DND-41 (cell line): ENCODE data around the gene TBC1D22A.

ENCODE experiments used
- ATAC-seq: fragments of 200-7000 bp; cut with Tn5 transposase; 3 replicates; pipeline ENCODE4 v1.9.1; 2021; ENCODE audit warnings: low read depth; ENCODE audit not compliant: insufficient read depth
- DNase-seq: peaks from one replicate; pipeline ENCODE4 v3.0.0-alpha.2; 2020
- H2AFZ ChIP-seq: 2 replicates; pipeline ENCODE4 v1.6.0; 2012; ENCODE audit warnings: low read depth, low read length
- H3K27ac ChIP-seq: 2 replicates; pipeline ENCODE4 v1.5.1; 2012; ENCODE audit warnings: low read length, inconsistent platforms
- H3K27me3 ChIP-seq: fragments of 200-600 bp; sonication (generic); 2 replicates; pipeline ENCODE4 v1.6.0; 2012; ENCODE audit warnings: low read length, mild to moderate bottlenecking, inconsistent platforms; ENCODE audit not compliant: insufficient read depth, poor library complexity
- H3K36me3 ChIP-seq: 2 replicates; pipeline ENCODE4 v1.5.1; 2012; ENCODE audit warnings: low read length, inconsistent platforms; ENCODE audit not compliant: insufficient read depth
- H3K4me1 ChIP-seq: 2 replicates; pipeline ENCODE4 v1.5.1; 2012; ENCODE audit warnings: mild to moderate bottlenecking, low read length; ENCODE audit not compliant: insufficient read depth
- H3K4me2 ChIP-seq: 2 replicates; pipeline ENCODE4 v1.6.0; 2012; ENCODE audit warnings: mild to moderate bottlenecking, moderate library complexity, low read length, inconsistent platforms; ENCODE audit not compliant: insufficient read depth
- H3K4me3 ChIP-seq, 2 experiments: fragments of 200-600 bp in 1 of 2; shearing (Covaris generic) in 1 of 2; 2 replicates each; pipeline ENCODE4 v1.5.1; 2012 to 2016; ENCODE audit warnings: inconsistent platforms in 2 of 2, low read length in 2 of 2, mild to moderate bottlenecking in 2 of 2, low read depth in 1 of 2, moderate library complexity in 1 of 2
- H3K79me2 ChIP-seq: 2 replicates; pipeline ENCODE4 v1.6.0; 2012; ENCODE audit warnings: low read length, inconsistent platforms; ENCODE audit not compliant: insufficient read depth
- H3K9ac ChIP-seq: 2 replicates; pipeline ENCODE4 v1.6.0; 2012; ENCODE audit warnings: low read depth, mild to moderate bottlenecking, inconsistent platforms, low read length, moderate library complexity
- H3K9me3 ChIP-seq: 2 replicates; pipeline ENCODE4 v1.5.1; 2012; ENCODE audit warnings: low read length, moderate library complexity, mild to moderate bottlenecking, inconsistent platforms; ENCODE audit not compliant: insufficient read depth, severe bottlenecking
- H4K20me1 ChIP-seq: 2 replicates; pipeline ENCODE4 v1.6.0; 2012; ENCODE audit warnings: low read length; ENCODE audit not compliant: insufficient read depth
- EZH2 ChIP-seq: IDR thresholded peaks from 3 replicates; pipeline ENCODE4 v1.6.1; 2012; ENCODE audit warnings: borderline replicate concordance, low read depth, mild to moderate bottlenecking, moderate library complexity, low read length, inconsistent platforms; ENCODE audit not compliant: severe bottlenecking
- TF ChIP-seq, protein P1 (sequence below): IDR thresholded peaks from 2 replicates; pipeline ENCODE4 v1.5.1; 2012; ENCODE audit warnings: borderline replicate concordance, low read length, moderate library complexity, mild to moderate bottlenecking; ENCODE audit not compliant: poor library complexity, severe bottlenecking; ENCODE audit errors: extremely low read depth

The TBC1D22A gene

GRCh38 chr22:47174096-47174495 is 411.6 kb downstream of the TBC1D22A start:
- H3K4me1 ChIP-seq: no peaks in the 10 kb centered on the region
- H2AFZ ChIP-seq: no peak overlapping the region
- peaks cover 18% of the 10 kb centered on the region for H3K36me3 ChIP-seq
- H3K4me3 ChIP-seq: no peak overlapping the region
- no peak overlapping the region for H3K9ac ChIP-seq
- no peak for TF ChIP-seq EZH2
- TF ChIP-seq, protein P1, sequence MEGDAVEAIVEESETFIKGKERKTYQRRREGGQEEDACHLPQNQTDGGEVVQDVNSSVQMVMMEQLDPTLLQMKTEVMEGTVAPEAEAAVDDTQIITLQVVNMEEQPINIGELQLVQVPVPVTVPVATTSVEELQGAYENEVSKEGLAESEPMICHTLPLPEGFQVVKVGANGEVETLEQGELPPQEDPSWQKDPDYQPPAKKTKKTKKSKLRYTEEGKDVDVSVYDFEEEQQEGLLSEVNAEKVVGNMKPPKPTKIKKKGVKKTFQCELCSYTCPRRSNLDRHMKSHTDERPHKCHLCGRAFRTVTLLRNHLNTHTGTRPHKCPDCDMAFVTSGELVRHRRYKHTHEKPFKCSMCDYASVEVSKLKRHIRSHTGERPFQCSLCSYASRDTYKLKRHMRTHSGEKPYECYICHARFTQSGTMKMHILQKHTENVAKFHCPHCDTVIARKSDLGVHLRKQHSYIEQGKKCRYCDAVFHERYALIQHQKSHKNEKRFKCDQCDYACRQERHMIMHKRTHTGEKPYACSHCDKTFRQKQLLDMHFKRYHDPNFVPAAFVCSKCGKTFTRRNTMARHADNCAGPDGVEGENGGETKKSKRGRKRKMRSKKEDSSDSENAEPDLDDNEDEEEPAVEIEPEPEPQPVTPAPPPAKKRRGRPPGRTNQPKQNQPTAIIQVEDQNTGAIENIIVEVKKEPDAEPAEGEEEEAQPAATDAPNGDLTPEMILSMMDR: no peak
- ATAC-seq: no peak
- no peak for DNase-seq
- no peaks in the 10 kb centered on the region for H3K27me3 ChIP-seq
- H3K9me3 ChIP-seq: no peaks in the 10 kb centered on the region
- H3K27ac ChIP-seq: no peak overlapping the region
- peaks cover 8% of the 10 kb centered on the region; the same call in 1 of the 2 replicates for H4K20me1 ChIP-seq
- H3K79me2 ChIP-seq: no peaks in the 10 kb centered on the region
- H3K4me2 ChIP-seq: no peak overlapping the region

DNA sequence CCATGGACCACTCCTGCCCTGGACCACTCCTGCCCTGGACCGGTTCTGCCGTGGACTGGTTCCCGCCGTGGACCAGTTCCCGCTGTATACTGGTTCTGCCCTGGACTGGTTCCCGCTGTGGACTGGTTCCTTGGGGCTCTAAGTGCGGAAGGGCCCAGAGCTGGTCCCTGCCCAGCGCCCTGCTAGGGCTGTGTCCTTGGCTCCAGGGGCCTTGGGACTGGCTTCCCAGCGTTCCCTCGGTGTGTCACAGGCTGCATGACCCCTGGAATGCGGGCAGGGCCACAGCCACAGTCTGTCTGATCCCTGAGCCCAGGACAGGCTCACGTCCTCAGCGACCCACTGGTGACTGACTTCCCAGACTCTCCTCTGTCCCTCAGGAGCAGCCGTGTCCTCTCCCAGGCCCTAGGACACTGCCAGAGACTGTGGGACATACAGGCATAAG is 412.2 kb downstream of the TBC1D22A start:
- no peak overlapping the region for H2AFZ ChIP-seq
- peaks cover 16% of the 10 kb centered on the region; the same call in 1 of the 2 replicates for H3K36me3 ChIP-seq
- H3K27ac ChIP-seq: no peak overlapping the region
- H3K9me3 ChIP-seq: no peaks in the 10 kb centered on the region
- no peaks in the 10 kb centered on the region for H3K27me3 ChIP-seq
- no peaks in the 10 kb centered on the region for H3K79me2 ChIP-seq
- no peak overlapping the region for H3K4me2 ChIP-seq
- ATAC-seq (no peak), DNase-seq (no peak)
- H3K4me1 ChIP-seq: no peaks in the 10 kb centered on the region
- no peak overlapping the region for H3K9ac ChIP-seq
- H4K20me1 ChIP-seq: peaks cover 8% of the 10 kb centered on the region; the same call in 1 of the 2 replicates
- no peak overlapping the region for H3K4me3 ChIP-seq
- no peak for TF ChIP-seq EZH2
- TF ChIP-seq, protein P1: no peak

GRCh38 chr22:47175151-47176025 is 412.9 kb downstream of the TBC1D22A start:
- Histone ChIP-seq H3K4me3 (no peak overlapping the region), H3K27me3 (no peaks in the 10 kb centered on the region), H3K79me2 (no peaks in the 10 kb centered on the region), H3K9me3 (no peaks in the 10 kb centered on the region), H2AFZ (no peak overlapping the region), H4K20me1 (peaks cover 8% of the 10 kb centered on the region; the same call in 1 of the 2 replicates), H3K4me2 (no peak overlapping the region), H3K27ac (no peak overlapping the region), H3K4me1 (no peaks in the 10 kb centered on the region), H3K36me3 (peaks cover 16% of the 10 kb centered on the region; the same call in 1 of the 2 replicates), H3K9ac (no peak overlapping the region)
- no peak for ATAC-seq
- no peak for DNase-seq
- no peak for TF ChIP-seq EZH2
- TF ChIP-seq, protein P1: no peak
